Measurements from ENCODE around the gene FSIP1.

DNA sequence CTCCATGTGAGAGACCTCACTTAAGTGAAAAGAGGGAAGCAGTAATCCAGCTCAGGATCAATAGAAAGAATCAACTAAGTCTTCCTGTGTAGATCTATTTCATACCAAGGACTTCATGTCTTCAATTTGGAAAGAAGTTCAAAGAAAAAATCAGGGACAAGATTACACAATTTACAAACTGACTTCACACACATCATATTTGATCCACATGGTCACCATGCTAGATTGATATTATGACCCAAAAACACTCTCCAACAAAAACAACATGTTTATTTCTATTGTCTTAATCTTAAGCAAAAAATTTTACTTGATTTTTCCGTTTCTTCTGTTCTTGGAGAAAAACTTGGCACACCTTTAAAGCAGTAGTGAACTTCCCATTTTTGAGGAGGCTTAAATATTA lies 125.5 kb downstream of the FSIP1 start:
- TF ChIP-seq, protein P1, sequence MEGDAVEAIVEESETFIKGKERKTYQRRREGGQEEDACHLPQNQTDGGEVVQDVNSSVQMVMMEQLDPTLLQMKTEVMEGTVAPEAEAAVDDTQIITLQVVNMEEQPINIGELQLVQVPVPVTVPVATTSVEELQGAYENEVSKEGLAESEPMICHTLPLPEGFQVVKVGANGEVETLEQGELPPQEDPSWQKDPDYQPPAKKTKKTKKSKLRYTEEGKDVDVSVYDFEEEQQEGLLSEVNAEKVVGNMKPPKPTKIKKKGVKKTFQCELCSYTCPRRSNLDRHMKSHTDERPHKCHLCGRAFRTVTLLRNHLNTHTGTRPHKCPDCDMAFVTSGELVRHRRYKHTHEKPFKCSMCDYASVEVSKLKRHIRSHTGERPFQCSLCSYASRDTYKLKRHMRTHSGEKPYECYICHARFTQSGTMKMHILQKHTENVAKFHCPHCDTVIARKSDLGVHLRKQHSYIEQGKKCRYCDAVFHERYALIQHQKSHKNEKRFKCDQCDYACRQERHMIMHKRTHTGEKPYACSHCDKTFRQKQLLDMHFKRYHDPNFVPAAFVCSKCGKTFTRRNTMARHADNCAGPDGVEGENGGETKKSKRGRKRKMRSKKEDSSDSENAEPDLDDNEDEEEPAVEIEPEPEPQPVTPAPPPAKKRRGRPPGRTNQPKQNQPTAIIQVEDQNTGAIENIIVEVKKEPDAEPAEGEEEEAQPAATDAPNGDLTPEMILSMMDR (IDR thresholded peaks at IDR 0.05), result no peak
- TF ChIP-seq EP300 (IDR thresholded peaks at IDR 0.05) (no peak), POLR2A (IDR thresholded peaks at IDR 0.05) (no peak)

All from tibial nerve (tissue), 4 donors.